EL (cell line): ENCODE measurements around the gene VKORC1.

Source experiments
- DNase-seq: peaks from one replicate; pipeline ENCODE4 v3.0.0-alpha.2; 2016

VKORC1 gene

GRCh38 chr16:31061813-31062440 is 32.7 kb downstream of the VKORC1 start:
- DNase-seq: no peak

- DNase-seq: no peak
Observed at GRCh38 chr16:31061126-31061812, 33.3 kb downstream of the VKORC1 start.

GRCh38 chr16:31055613-31056012 is 39.0 kb downstream of the VKORC1 start:
- no peak for DNase-seq

GRCh38 chr16:31052114-31052513 is 42.5 kb downstream of the VKORC1 start:
- peak; percentile 97 for DNase-seq

GRCh38 chr16:31050280-31051030 is 44.1 kb downstream of the VKORC1 start:
- DNase-seq: no peak

GRCh38 chr16:31043898-31044481 is 50.6 kb downstream of the VKORC1 start:
- DNase-seq: no peak

- DNase-seq: no peak
Observed at GRCh38 chr16:31043352-31043751, 51.2 kb downstream of the VKORC1 start.

GRCh38 chr16:31042866-31043265 is 51.7 kb downstream of the VKORC1 start:
- no peak for DNase-seq
